RPMI8226 (cell line): Measurements from ENCODE around the gene TMEM86B.
"Not testable (repeated sequence)": the region's sequence is repeated elsewhere in the genome, so short reads cannot be mapped to it uniquely, and the experiment has no call there.

Experiments
- DNase-seq: peaks from one replicate; pipeline ENCODE4 v3.0.0-alpha.2; 2015

The TMEM86B gene

GRCh38 chr19:55240713-55241020 is 12.1 kb upstream of the TMEM86B start:
- no peak for DNase-seq

GRCh38 chr19:55239004-55239403 is 10.4 kb upstream of the TMEM86B start:
- DNase-seq: no peak

DNA sequence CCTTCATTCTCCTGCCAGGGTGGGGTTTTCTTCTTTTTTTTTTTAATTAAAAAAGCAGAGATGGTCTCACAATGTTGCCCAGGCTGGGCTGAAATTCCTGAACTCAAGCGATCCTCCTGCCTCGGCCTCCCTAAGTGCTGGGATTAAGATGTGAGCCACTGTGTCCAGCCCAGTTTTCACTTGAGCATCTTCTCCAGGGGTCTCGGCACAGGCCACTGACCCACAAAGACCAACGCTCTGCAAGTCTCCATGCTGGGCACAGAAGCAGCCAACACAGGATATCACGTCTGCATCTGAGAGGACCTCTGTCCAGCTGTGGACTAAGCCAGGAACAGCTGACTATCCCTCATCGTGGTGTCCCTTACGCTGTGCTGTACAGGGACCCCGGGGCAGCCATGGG is 9.5 kb upstream of the TMEM86B start:
- DNase-seq: no peak

DNA sequence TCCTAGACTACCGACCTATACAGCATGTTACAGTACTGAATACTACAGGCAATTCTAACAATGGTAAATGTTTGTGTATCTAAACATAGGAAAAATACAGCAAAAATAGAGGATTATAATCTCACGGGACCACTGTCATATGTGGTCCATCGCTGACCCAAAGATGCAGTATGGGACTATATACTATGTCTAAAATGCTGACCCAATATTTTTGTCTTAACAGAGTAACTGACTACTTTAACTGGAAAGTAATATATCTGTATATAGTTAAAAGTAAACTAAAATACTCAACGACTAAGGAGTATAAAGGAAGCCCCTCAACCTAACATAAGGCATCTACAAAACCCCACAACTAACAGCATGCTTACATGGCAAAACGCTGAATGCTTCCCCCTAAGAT is 4.4 kb upstream of the TMEM86B start:
- DNase-seq: no peak

DNA sequence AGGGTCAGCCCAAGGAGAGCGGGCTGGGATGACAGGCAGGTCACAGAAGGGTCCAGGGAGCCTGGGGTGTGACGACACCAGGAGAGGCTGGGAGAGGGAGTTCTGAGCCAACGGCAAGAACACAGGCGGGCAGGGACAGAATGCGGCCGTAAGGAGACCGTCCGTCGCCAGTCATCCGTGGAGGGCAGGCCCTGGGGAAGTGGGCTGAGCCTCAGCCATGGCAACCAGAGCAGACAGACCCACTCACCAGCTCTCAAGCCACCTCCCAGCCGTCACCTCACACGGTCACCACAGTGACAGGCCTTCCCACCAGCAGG is 3.7 kb upstream of the TMEM86B start:
- DNase-seq: no peak

DNA sequence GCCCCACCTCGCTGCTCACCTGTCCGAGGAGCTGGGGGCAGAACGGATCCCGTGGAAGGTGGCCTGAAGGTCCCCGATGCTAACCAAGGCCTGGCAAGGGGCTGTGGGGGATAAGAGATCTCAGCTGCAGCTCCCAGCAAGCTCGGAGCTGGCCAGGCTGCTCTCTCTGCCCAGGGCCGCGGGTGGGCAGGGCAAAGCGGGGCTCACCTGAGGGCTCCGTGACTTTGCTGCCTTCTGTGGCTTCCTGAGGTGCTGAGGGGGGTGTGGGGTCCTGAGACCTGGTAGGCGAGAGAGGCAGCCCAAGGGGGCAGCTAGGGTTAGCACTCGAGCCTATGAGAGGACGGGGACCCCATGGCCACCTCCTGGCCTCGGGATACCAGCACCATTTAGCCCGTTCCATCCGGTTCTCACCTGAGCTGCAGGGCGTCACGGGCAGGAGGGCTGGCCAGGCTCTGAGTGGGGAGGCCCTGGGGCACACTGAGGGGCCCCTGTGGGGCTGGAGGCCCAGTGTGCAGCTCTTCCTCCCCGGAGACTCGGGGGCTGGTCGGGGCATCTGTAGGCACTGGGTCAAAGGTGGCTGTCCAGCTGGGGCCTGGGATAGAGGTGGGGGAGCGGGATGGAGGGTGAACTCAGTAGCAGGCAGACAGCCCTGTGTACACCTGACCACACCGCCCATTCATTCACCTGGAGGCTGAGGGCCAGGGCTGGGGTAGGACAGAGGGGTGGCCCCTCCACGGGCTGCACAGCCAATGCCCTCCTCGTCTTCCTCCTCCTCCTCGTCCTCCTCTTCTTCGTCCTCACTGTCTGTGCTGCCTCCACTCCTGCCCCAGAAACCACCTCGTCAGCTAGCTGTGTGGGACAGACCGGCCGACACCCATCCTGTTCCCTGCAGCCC is 3.1 kb upstream of the TMEM86B start:
- DNase-seq: no peak

GRCh38 chr19:55230780-55231179 is 2.2 kb upstream of the TMEM86B start:
- no peak for DNase-seq

GRCh38 chr19:55230329-55230728 is 1.8 kb upstream of the TMEM86B start:
- DNase-seq: no peak

GRCh38 chr19:55229789-55230182 is 1.2 kb upstream of the TMEM86B start:
- DNase-seq: no peak

- no peak for DNase-seq
Observed at GRCh38 chr19:55229145-55229788, 704 bp upstream of the TMEM86B start.

- DNase-seq: no peak
Observed at GRCh38 chr19:55228015-55228391, 560 bp downstream of the TMEM86B start.

GRCh38 chr19:55227241-55228014 is 1.1 kb downstream of the TMEM86B start:
- no peak for DNase-seq

DNA sequence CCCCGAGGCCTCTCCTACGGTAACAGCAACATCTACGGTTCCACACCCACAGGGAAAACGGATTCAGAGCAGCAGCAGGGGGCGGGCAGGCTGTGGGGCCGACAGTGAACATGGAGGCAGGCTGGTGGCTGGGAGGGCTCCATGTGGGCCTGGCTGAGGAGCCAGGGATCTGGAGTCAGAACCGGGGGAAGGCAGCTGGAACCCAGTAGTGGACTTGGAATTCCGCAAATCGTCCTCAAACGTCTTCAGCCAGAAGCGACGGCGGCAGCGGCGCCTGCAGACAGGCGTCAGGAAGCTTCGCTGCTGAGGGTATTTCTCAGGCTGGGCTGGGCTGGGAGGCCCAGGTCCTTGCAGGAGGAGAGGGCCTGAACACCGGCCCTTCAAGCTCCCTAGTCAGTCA is 1.8 kb downstream of the TMEM86B start:
- DNase-seq: no peak

DNA sequence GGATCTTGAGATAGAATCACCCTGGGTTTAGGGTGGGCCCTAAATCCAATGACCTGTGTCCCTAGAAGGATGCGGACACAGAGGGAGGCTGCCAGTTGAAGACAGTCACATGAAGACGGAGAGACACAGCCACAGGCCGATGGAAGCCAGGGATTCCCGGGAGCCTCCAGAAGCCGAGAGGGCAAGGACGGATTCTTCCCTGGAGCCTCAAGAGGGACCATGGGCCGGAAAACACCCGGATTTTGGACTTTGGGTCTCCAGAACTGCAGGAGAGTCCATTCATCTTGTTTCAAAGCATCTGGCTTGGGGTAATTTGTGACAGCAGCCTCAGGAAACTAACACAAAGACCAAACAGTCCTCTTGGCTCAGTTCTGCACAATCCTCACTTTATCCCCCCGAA is 2.3 kb downstream of the TMEM86B start:
- DNase-seq: no peak

DNA sequence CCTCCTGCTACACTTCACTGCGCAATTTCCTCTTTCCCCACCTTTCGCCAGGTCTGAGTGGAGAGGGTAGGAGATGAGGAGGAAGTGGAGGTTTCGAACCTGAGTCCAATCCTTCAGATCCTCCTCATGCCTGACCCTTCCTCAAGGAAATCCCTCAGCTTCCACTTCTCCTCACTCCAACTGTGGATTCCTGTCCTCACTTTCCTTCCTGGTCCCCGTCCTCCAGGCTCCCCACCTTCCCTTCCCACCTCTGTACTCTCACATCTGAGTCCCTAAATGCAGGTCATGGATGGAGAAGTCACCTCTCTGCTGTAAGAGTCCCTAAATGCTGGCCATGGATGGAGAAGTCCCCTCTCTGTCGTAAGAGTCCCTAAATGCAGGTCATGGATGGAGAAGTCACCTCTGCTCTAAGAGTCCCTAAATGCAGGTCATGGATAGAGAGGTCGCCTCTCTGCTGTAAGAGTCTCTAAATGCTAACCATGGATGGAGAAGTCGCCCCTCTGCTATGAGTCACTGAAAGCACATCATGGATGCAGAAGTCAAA is 3.1 kb downstream of the TMEM86B start:
- no peak for DNase-seq

GRCh38 chr19:55224679-55225414 is 3.7 kb downstream of the TMEM86B start:
- not testable (repeated sequence) for DNase-seq

GRCh38 chr19:55224038-55224665 is 4.4 kb downstream of the TMEM86B start:
- no peak for DNase-seq

GRCh38 chr19:55223291-55224037 is 5.1 kb downstream of the TMEM86B start:
- DNase-seq: no peak

GRCh38 chr19:55220525-55220924 is 8.0 kb downstream of the TMEM86B start:
- no peak for DNase-seq

GRCh38 chr19:55216461-55217198 is 11.9 kb downstream of the TMEM86B start:
- DNase-seq: peak; percentile 77

- DNase-seq: no peak
Observed at GRCh38 chr19:55213547-55213946, 15.0 kb downstream of the TMEM86B start.
